Panc1 (cell line): ENCODE measurements around the gene PPP1CC.

Experiments used
- POLR2AphosphoS5 ChIP-seq: IDR thresholded peaks from 2 replicates; pipeline ENCODE4 v1.6.1; 2012; ENCODE audit warnings: mild to moderate bottlenecking, low read depth, low read length, moderate library complexity
- REST ChIP-seq, 2 experiments: IDR thresholded peaks; 2 replicates each; pipeline ENCODE4 v1.6.1; 2011 to 2012; ENCODE audit warnings: low read depth in 2 of 2, control low read depth in 1 of 2, low read length in 1 of 2, mild to moderate bottlenecking in 1 of 2, moderate library complexity in 1 of 2; ENCODE audit not compliant: insufficient read depth in 1 of 2
- SIN3A ChIP-seq: IDR thresholded peaks from 2 replicates; pipeline ENCODE4 v1.6.1; 2012; ENCODE audit warnings: low read depth, mild to moderate bottlenecking, low read length, moderate library complexity, borderline replicate concordance; ENCODE audit not compliant: insufficient read depth
- TCF7L2 ChIP-seq: IDR thresholded peaks from 2 replicates; pipeline ENCODE4 v1.6.1; 2011; ENCODE audit warnings: mild to moderate bottlenecking, low read depth, low read length, inconsistent platforms
- TF ChIP-seq, protein P1 (sequence below): fragments of 450-650 bp; IDR thresholded peaks from 2 replicates; pipeline ENCODE4 v1.5.1; 2017; ENCODE audit warnings: mild to moderate bottlenecking

GRCh38 chr12:110760204-110760609, 17.5 kb upstream of the PPP1CC start:
- TF ChIP-seq, protein P1, sequence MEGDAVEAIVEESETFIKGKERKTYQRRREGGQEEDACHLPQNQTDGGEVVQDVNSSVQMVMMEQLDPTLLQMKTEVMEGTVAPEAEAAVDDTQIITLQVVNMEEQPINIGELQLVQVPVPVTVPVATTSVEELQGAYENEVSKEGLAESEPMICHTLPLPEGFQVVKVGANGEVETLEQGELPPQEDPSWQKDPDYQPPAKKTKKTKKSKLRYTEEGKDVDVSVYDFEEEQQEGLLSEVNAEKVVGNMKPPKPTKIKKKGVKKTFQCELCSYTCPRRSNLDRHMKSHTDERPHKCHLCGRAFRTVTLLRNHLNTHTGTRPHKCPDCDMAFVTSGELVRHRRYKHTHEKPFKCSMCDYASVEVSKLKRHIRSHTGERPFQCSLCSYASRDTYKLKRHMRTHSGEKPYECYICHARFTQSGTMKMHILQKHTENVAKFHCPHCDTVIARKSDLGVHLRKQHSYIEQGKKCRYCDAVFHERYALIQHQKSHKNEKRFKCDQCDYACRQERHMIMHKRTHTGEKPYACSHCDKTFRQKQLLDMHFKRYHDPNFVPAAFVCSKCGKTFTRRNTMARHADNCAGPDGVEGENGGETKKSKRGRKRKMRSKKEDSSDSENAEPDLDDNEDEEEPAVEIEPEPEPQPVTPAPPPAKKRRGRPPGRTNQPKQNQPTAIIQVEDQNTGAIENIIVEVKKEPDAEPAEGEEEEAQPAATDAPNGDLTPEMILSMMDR: no peak
- no peak for TF ChIP-seq REST (IDR thresholded peaks at IDR 0.05; ENCODE audit: insufficient read depth in 1 of 2, low read depth in 2 of 2, low read length in 1 of 2)
- TF ChIP-seq SIN3A: no peak
- TF ChIP-seq POLR2AphosphoS5: no peak
- TF ChIP-seq TCF7L2: no peak
